Activated naive CD8-positive, alpha-beta T cell treated with anti-CD3 and anti-CD28 coated beads for 36 hours (primary cell): Measurements from ENCODE around the gene MYH15. TPM values are rescaled to one million over a fixed set of nuclear protein-coding genes. Genes with fewer than 3 reads are reported as not detected.

ENCODE experiments used
- DNase-seq: peaks from one replicate; pipeline ENCODE4 v3.0.0; 2021
- H3K27ac Mint-ChIP-seq: one replicate; pipeline ENCODE4 v1.8.0; 2022; ENCODE audit warnings: mild to moderate bottlenecking, moderate library complexity, mixed read lengths
- H3K27me3 Mint-ChIP-seq: one replicate; pipeline ENCODE4 v1.8.0; 2022; ENCODE audit warnings: mild to moderate bottlenecking, mixed read lengths
- H3K36me3 Mint-ChIP-seq: one replicate; pipeline ENCODE4 v1.8.0; 2021; ENCODE audit warnings: mild to moderate bottlenecking, mixed read lengths
- H3K4me1 Mint-ChIP-seq: one replicate; pipeline ENCODE4 v1.8.0; 2021; ENCODE audit warnings: mixed read lengths
- H3K4me3 Mint-ChIP-seq: one replicate; pipeline ENCODE4 v1.8.0; 2022; ENCODE audit warnings: mild to moderate bottlenecking, moderate library complexity, mixed read lengths
- H3K9me3 Mint-ChIP-seq: one replicate; pipeline ENCODE4 v1.8.0; 2022; ENCODE audit warnings: mixed read lengths
- total RNA-seq, 2 experiments: library from RNA; stranded (reverse); gene quantifications; one replicate each; pipeline ENCODE4 v1.2.3, GENCODE V29; 2021

Gene MYH15
- total RNA-seq, 2 experiments from 2014 or later = 0.14 TPM

DNA sequence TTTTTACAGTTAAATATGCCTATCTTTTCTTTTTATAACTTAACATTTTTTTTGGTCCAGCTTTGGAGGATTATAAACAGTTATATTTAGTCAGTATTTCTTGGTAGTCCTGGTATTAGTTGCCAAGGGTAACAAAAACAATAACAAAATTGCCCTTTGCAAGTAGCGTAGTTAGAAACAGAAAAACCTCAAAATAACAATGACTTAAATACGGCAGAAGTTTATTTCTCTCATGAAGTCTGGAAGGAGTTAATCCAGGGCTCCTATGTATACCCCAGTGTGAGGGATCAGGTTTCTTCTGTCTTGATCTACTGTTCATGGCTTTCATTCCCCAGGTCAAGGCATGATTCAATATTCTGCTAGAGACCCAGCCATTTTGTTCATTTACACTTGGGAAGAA lies 14.1 kb upstream of the MYH15 start:
- Mint-ChIP-seq H3K9me3 (no peaks in the 10 kb centered on the region), H3K4me1 (no peaks in the 10 kb centered on the region), H3K36me3 (no peaks in the 10 kb centered on the region), H3K27ac (no peak overlapping the region), H3K4me3 (no peak overlapping the region), H3K27me3 (no peaks in the 10 kb centered on the region)
- DNase-seq = no peak

DNA sequence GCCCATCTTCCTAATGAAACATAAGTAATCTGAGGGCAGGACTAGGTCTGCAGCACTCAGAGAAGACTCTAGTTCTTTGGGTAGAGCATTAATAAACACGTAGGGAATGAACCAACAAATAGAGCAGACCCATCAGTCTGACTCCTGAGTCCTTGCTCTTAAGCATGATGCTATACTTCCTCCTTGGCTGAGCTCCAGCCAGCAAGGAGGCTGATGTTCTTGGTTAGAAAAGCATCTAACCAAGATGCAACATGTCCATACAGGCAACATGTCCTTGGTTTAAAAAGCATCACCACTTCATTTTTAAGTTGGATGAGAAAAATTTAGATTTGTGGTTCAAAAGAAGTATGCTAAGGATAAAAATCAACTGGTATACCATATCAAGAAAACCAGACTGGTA lies 8.5 kb upstream of the MYH15 start:
- Mint-ChIP-seq H3K36me3 (no peaks in the 10 kb centered on the region), H3K27me3 (no peaks in the 10 kb centered on the region), H3K4me3 (no peak overlapping the region), H3K9me3 (no peaks in the 10 kb centered on the region), H3K4me1 (no peaks in the 10 kb centered on the region), H3K27ac (no peak overlapping the region)
- no peak for DNase-seq

DNA sequence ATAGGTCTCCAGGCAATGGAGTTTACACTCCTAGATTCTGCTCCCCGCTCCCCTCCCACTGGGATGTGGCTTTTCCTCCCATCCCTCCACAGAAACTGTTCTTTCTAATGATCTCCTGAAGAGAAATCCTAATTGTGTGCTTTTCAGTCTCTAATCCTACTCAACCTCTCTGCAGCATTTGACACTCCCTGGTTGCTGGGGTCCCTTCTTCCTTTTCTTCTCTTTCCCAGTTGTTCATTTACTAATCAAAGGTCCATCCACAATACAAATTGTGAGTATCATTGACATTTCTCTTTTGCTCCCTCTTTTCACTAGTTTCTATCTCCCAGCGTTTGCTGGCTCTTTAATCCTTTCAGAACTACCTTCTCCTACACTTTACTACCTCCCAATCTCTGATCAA lies 6.5 kb upstream of the MYH15 start:
- Mint-ChIP-seq H3K27ac (no peak overlapping the region), H3K9me3 (no peaks in the 10 kb centered on the region), H3K36me3 (no peaks in the 10 kb centered on the region), H3K4me1 (no peaks in the 10 kb centered on the region), H3K27me3 (no peaks in the 10 kb centered on the region), H3K4me3 (no peak overlapping the region)
- no peak for DNase-seq

DNA sequence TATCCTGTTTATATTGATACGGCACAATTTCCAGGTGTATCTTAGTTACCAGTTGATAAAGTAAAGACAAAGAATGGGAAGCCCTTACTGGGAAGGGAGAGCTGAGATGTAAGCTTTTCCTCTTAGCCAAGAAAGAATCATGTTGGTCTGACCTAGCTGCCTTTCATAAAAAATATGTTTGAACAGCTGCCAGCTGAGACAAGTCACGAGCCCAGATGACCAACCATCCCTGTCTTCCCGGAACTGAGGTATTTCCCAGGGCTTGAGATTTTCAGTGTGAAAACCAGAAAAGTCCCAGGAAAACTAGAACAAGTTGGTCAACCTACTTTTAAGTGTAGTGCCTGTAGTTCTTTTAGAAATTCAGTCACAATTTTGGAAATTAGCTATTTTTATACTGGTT lies 3.6 kb upstream of the MYH15 start:
- Mint-ChIP-seq H3K27ac (no peak overlapping the region), H3K9me3 (no peaks in the 10 kb centered on the region), H3K4me3 (no peak overlapping the region), H3K4me1 (no peaks in the 10 kb centered on the region), H3K36me3 (no peaks in the 10 kb centered on the region), H3K27me3 (no peaks in the 10 kb centered on the region)
- no peak for DNase-seq

DNA sequence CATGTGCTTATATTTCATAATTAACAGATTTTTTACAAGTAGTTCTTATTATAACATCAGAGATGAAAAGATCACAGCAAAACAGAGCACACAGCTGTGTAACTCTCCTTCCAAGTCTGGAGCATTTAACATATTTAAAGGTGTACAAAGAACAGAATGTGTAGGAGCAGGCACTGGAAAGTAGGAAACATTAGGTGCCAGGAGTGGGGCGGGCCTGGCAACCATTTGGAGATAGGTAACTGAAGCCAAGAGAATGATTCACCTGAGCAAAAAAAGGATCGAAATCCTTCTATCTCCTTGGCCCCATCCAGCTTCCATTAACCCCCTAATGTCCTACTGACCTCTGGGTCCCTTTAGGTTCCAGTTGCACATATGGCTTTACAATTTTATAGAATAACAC lies 2.3 kb upstream of the MYH15 start:
- H3K27ac Mint-ChIP-seq = no peak overlapping the region
- no peaks in the 10 kb centered on the region for H3K36me3 Mint-ChIP-seq
- no peaks in the 10 kb centered on the region for H3K9me3 Mint-ChIP-seq
- DNase-seq = no peak
- no peaks in the 10 kb centered on the region for H3K4me1 Mint-ChIP-seq
- H3K27me3 Mint-ChIP-seq = no peaks in the 10 kb centered on the region
- H3K4me3 Mint-ChIP-seq = no peak overlapping the region

DNA sequence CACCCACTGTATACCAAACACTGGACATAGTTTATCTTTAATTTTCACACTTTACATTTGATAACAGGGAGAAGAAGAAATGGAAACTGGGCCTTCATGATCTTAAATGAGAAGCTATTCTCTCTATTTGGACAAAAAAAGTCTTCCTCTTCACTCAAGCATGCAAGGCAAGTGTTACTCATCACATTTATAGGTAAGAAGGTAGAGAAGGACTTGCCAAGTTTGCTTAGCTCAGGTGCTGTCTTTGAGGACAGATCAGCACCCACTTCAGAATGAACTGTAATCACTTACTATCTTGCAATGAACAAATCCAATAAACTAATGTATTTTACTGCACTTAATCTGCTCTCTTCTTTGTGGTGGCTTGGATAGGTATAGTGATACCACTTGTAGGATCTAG lies 1.1 kb upstream of the MYH15 start:
- Mint-ChIP-seq H3K27me3 (no peaks in the 10 kb centered on the region), H3K4me3 (no peak overlapping the region), H3K4me1 (no peaks in the 10 kb centered on the region), H3K9me3 (no peaks in the 10 kb centered on the region), H3K36me3 (no peaks in the 10 kb centered on the region), H3K27ac (no peak overlapping the region)
- DNase-seq = no peak

DNA sequence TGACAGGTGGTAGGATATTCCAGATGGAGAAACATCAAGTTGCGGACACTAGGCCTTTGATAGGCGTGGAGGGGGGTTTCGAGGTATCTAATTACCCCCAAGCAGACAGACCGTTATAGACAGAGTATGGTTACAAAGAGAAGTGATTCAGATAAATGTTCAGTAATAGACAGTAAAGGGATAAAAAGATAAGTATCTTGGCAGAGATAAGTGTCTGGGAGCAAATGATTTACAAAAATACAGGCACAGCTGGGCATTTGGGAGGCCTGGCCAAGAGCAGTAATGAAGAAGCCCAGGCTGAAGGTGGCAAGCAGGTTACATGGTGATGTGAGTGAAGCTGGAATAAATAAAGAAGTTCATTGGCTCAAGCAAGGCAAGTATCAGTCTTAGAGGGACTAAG lies 659 bp upstream of the MYH15 start:
- no peak for DNase-seq
- Mint-ChIP-seq H3K27ac (no peak overlapping the region), H3K9me3 (no peaks in the 10 kb centered on the region), H3K4me1 (no peaks in the 10 kb centered on the region), H3K4me3 (no peak overlapping the region), H3K27me3 (no peaks in the 10 kb centered on the region), H3K36me3 (no peaks in the 10 kb centered on the region)

DNA sequence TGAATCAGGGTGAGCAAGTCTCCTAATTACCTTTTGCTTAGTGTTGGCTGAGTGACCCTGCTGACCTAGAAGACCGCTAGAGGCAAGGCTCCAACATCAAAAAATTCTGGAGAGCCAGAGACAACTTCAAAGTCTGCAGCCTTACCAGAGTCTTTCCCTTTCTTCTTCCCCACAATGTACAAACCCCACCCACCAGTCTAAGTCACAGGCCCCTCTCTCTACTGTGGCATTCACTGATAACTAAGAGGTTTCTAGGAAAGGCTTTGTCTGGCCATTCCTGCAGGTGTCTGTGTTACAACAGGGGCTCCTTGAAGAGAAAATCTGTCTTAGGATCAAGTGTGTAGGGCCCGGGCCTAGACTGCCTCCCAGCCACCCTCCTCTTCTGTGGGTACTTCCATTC lies 525 bp downstream of the MYH15 start:
- Mint-ChIP-seq H3K36me3 (no peaks in the 10 kb centered on the region), H3K27me3 (no peaks in the 10 kb centered on the region), H3K4me3 (no peak overlapping the region), H3K4me1 (no peaks in the 10 kb centered on the region), H3K27ac (no peak overlapping the region), H3K9me3 (no peaks in the 10 kb centered on the region)
- no peak for DNase-seq

DNA sequence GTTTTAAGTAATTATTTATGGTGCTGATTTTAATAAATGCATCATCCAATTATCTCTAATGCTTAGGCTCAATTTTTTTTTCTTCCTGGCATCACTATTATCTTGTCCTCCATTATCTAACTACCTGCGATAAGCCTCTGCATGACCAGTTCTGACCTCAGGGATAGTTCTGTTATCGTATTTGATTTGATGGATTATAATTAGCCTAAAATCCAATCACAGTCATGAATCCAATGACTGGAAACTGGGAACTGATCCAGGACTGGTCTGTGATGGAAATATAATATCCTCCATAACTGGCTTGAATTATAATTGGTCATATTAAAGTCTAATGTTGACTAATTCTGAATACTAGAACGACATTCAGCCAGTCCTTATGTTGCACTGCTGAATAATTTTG lies 1.1 kb downstream of the MYH15 start:
- no peak overlapping the region for H3K27ac Mint-ChIP-seq
- H3K36me3 Mint-ChIP-seq = no peaks in the 10 kb centered on the region
- H3K4me1 Mint-ChIP-seq = no peaks in the 10 kb centered on the region
- no peak overlapping the region for H3K4me3 Mint-ChIP-seq
- DNase-seq = no peak
- no peaks in the 10 kb centered on the region for H3K27me3 Mint-ChIP-seq
- no peaks in the 10 kb centered on the region for H3K9me3 Mint-ChIP-seq

DNA sequence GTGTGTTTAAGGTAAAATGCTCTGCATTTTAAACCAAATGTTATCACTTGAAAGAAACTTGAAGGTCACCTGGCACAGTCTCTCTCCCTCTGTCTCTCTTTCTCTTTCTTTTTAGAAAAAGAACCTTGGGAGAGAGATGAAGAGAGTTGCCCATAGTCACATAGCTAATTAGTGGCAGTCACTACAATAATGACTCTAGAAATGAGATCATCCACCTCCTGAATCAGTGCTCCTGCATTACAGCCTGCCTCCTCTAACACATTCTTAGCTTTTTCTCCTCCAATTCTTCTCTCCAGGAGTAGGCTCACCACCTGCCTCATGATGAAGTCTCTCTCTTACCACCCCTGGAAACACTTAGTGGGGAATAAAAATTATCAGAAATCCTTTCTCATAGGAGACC lies 2.5 kb downstream of the MYH15 start:
- Mint-ChIP-seq H3K27me3 (no peaks in the 10 kb centered on the region), H3K9me3 (no peaks in the 10 kb centered on the region), H3K36me3 (no peaks in the 10 kb centered on the region), H3K4me1 (no peaks in the 10 kb centered on the region), H3K27ac (no peak overlapping the region), H3K4me3 (no peak overlapping the region)
- no peak for DNase-seq

DNA sequence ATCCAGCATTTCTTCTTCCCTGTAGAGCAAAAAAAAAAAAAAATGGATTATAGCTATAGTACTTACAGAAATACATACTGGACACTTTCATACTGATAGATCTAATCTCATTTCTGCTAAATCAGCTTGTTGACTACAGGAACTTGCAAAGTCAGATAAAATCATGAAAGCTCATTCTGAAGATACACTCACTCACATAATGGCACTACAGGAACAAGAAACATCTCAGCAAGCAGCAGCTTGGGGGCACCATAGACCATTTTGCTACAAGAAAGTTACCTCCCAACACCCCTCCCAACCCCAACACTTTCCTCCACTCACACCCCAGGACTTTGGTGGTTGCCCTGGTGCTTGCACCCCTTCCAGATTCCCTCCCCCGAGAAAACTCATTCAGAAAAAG lies 4.6 kb downstream of the MYH15 start:
- H3K4me3 Mint-ChIP-seq = no peak overlapping the region
- H3K36me3 Mint-ChIP-seq = no peaks in the 10 kb centered on the region
- no peak for DNase-seq
- no peak overlapping the region for H3K27ac Mint-ChIP-seq
- no peaks in the 10 kb centered on the region for H3K4me1 Mint-ChIP-seq
- H3K27me3 Mint-ChIP-seq = no peaks in the 10 kb centered on the region
- H3K9me3 Mint-ChIP-seq = no peaks in the 10 kb centered on the region

DNA sequence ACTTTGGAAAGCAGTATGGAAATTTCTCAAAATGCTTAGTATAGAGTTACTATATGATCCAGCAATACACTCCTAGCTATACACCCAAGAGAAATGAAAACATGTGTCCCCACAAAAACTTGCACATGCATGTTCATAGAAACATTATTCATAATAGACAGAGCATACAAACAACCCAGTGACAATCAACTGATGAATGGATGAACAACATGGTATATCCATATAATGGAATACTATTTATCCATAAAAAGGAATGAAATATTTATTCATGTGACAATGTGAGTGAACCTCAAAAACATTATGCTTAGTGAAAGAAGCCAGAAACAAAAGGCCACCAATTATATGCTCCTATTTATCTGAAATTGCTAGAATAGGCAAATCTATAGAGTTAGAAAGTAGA lies 6.7 kb downstream of the MYH15 start:
- Mint-ChIP-seq H3K9me3 (no peaks in the 10 kb centered on the region), H3K4me1 (no peaks in the 10 kb centered on the region), H3K36me3 (no peaks in the 10 kb centered on the region), H3K4me3 (no peak overlapping the region), H3K27ac (no peak overlapping the region), H3K27me3 (no peaks in the 10 kb centered on the region)
- DNase-seq = no peak

DNA sequence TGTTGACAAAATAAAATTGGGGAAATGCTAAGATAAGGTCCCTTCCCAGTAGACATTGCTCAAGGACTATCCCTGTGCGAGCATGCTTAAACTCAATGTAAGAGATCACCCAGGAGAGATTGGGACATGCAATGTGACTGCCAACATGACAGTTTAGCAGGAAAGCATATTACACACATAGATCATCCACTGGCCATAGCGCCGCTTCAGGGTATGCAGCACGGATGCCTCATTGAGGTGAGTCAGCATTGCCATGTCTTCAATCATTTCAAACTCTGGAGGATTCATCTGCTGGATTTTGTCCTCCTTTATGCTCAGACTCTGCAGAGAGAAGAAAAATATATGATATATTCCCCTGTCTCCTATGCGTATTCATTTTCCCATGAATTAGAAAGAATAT lies 8.9 kb downstream of the MYH15 start:
- no peak for DNase-seq
- Mint-ChIP-seq H3K36me3 (no peaks in the 10 kb centered on the region), H3K27ac (no peak overlapping the region), H3K4me1 (no peaks in the 10 kb centered on the region), H3K9me3 (no peaks in the 10 kb centered on the region), H3K4me3 (no peak overlapping the region), H3K27me3 (no peaks in the 10 kb centered on the region)

DNA sequence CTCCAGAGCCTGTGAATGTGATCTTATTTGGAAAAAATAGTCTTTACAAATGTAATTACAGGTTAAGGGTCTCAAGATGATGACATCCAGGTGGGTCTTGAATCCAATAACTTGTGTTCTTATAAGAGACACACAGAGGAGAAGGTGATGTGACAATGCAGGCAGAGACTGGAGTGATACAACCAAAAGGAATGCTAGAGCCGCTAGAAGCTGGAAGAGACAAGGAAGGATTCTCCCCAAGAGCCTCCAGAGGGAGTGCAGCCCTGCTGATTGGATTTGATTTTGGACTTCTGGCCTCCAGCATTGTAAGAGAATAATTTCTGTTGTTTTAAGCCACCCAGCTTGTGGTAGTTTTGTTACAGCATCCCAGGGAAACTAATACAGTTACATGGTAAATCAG lies 9.7 kb downstream of the MYH15 start:
- H3K4me3 Mint-ChIP-seq = no peak overlapping the region
- H3K27ac Mint-ChIP-seq = no peak overlapping the region
- H3K9me3 Mint-ChIP-seq = no peaks in the 10 kb centered on the region
- H3K4me1 Mint-ChIP-seq = no peaks in the 10 kb centered on the region
- DNase-seq = no peak
- H3K27me3 Mint-ChIP-seq = no peaks in the 10 kb centered on the region
- no peaks in the 10 kb centered on the region for H3K36me3 Mint-ChIP-seq

DNA sequence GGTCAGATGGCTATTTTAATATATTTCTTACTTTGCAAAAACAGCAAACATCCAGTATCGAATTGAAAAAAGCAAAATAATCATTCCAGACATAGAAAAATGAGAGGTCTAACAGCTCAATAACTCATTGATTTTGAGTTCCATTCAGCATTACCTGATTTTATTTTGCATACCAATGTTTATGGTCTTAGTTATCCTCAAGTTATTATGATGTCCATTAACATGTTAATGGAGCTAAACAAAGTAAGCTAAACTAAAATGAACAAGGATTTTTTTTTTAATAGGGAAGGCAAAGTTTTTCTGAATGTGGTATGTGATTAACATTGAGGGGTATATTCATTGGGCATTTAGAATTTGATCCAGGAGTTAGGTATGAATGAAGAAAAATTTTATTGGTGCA lies 13.1 kb downstream of the MYH15 start:
- DNase-seq = no peak
- no peak overlapping the region for H3K4me3 Mint-ChIP-seq
- H3K9me3 Mint-ChIP-seq = no peaks in the 10 kb centered on the region
- H3K36me3 Mint-ChIP-seq = no peaks in the 10 kb centered on the region
- H3K27me3 Mint-ChIP-seq = no peaks in the 10 kb centered on the region
- H3K4me1 Mint-ChIP-seq = no peaks in the 10 kb centered on the region
- H3K27ac Mint-ChIP-seq = no peak overlapping the region

DNA sequence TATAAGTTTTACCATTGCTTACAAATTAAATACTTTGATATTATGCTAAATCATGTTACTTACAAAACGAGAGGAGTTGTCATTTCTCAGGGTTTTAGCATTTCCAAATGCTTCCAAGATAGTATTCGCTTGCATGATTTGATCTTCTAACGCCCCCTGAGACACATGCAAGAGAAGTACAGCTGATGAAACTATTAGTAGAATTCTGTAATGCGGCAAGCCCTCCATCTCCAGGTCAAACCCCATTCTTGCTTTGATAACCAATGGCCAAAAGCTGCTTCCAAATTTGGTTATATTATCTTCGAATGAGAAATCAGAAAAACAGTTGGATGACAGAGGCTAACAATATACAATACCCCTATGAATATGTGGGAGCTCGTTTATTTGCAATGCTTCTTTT lies 14.7 kb downstream of the MYH15 start:
- no peaks in the 10 kb centered on the region for H3K4me1 Mint-ChIP-seq
- no peaks in the 10 kb centered on the region for H3K27me3 Mint-ChIP-seq
- H3K9me3 Mint-ChIP-seq = no peaks in the 10 kb centered on the region
- no peaks in the 10 kb centered on the region for H3K36me3 Mint-ChIP-seq
- no peak overlapping the region for H3K4me3 Mint-ChIP-seq
- no peak for DNase-seq
- no peak overlapping the region for H3K27ac Mint-ChIP-seq

DNA sequence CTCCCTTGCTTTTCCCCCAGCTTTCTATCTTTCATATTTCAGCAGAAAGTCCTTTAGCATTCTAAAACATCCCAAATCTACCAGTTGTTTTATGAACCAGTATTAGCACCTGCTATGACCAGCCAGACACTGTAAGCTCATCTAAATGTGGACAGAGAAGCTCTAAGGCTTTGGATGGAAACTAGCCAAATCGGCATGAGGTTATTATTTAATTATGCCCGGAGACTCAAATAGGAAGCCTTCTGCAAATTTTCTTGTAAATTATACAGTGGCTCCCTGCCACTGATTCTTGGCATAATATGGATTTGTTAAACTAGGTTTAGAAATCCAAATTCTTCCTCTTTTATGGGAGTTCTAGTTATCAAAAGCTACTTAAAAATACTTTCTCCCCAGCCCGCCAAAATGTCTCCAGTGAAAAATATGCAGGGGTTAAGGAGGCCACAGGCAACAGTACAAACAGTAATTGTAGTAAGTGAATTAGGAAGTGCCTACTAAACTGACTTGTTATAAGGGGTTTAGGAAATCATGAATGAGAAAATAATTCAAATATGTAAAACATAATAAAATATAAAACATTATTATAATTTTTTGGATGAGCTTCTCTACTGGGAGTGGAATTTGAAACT lies 15.4 kb downstream of the MYH15 start:
- no peaks in the 10 kb centered on the region for H3K27me3 Mint-ChIP-seq
- H3K9me3 Mint-ChIP-seq = no peaks in the 10 kb centered on the region
- H3K27ac Mint-ChIP-seq = no peak overlapping the region
- no peak for DNase-seq
- no peak overlapping the region for H3K4me3 Mint-ChIP-seq
- no peaks in the 10 kb centered on the region for H3K4me1 Mint-ChIP-seq
- H3K36me3 Mint-ChIP-seq = no peaks in the 10 kb centered on the region
